GM23338 (cell line): ENCODE data around the gene TDG. TPM values are rescaled to one million over a fixed set of nuclear protein-coding genes. Genes with fewer than 3 reads are reported as not detected.

ENCODE experiments used
- ATAC-seq: fragments of 200-7000 bp; cut with Tn5 transposase; 3 replicates; pipeline ENCODE4 v1.9.1; 2020
- DNase-seq: peaks from one replicate; pipeline ENCODE4 v3.0.0-alpha.2; 2015; ENCODE audit warnings: low spot score
- H2AFZ ChIP-seq: fragments of 200-600 bp; sonication (generic); 2 replicates; pipeline ENCODE4 v1.8.0; 2016; ENCODE audit warnings: antibody characterized with exemption, mild to moderate bottlenecking, moderate library complexity
- H3F3A ChIP-seq: fragments of 200-600 bp; sonication (generic); replicated peaks from 2 replicates; pipeline ENCODE4 v1.8.0; 2017; ENCODE audit warnings: antibody characterized with exemption, mixed run types, low read depth
- H3K27ac ChIP-seq: fragments of 200-600 bp; sonication (generic); 2 replicates; pipeline ENCODE4 v1.6.1; 2016; ENCODE audit warnings: low read depth
- H3K27me3 ChIP-seq: fragments of 200-600 bp; sonication (generic); 2 replicates; pipeline ENCODE4 v1.8.0; 2016; ENCODE audit warnings: mild to moderate bottlenecking, mixed run types, moderate library complexity; ENCODE audit not compliant: insufficient read depth
- H3K36me3 ChIP-seq: fragments of 200-600 bp; sonication (generic); 2 replicates; pipeline ENCODE4 v1.8.0; 2016; ENCODE audit warnings: mild to moderate bottlenecking; ENCODE audit not compliant: insufficient read depth
- H3K4me1 ChIP-seq: fragments of 200-600 bp; sonication (generic); 2 replicates; pipeline ENCODE4 v1.8.0; 2016; ENCODE audit warnings: mild to moderate bottlenecking, moderate library complexity; ENCODE audit not compliant: insufficient read depth
- H3K4me2 ChIP-seq: fragments of 200-600 bp; sonication (generic); 2 replicates; pipeline ENCODE4 v1.7.1; 2017; ENCODE audit warnings: mixed run types
- H3K4me3 ChIP-seq: fragments of 200-600 bp; sonication (generic); 2 replicates; pipeline ENCODE4 v1.6.1; 2016; ENCODE audit warnings: mixed run types
- H3K79me2 ChIP-seq: fragments of 200-600 bp; sonication (generic); replicated peaks from 2 replicates; pipeline ENCODE4 v1.8.0; 2017; ENCODE audit warnings: mild to moderate bottlenecking; ENCODE audit not compliant: insufficient read depth
- H3K9me2 ChIP-seq: fragments of 200-600 bp; sonication (generic); 2 replicates; pipeline ENCODE4 v1.8.0; 2017; ENCODE audit not compliant: insufficient read depth
- H4K20me1 ChIP-seq: fragments of 200-600 bp; sonication (generic); replicated peaks from 2 replicates; pipeline ENCODE4 v1.8.0; 2017; ENCODE audit warnings: mild to moderate bottlenecking; ENCODE audit not compliant: insufficient read depth
- H3K27ac Mint-ChIP-seq: 2 replicates; pipeline ENCODE4 v1.8.0; 2020; ENCODE audit warnings: inconsistent platforms, mild to moderate bottlenecking, moderate library complexity, mixed read lengths
- H3K27me3 Mint-ChIP-seq: 3 replicates; pipeline ENCODE4 v1.8.0; 2022; ENCODE audit warnings: low read depth, mild to moderate bottlenecking, moderate library complexity, mixed read lengths, inconsistent platforms; ENCODE audit not compliant: insufficient read depth, poor library complexity
- H3K36me3 Mint-ChIP-seq: 3 replicates; pipeline ENCODE4 v1.8.0; 2021; ENCODE audit warnings: low read depth, mild to moderate bottlenecking, inconsistent platforms, moderate library complexity, mixed read lengths
- H3K4me1 Mint-ChIP-seq: 3 replicates; pipeline ENCODE4 v1.8.0; 2020; ENCODE audit warnings: mild to moderate bottlenecking, inconsistent platforms, mixed read lengths
- H3K4me3 Mint-ChIP-seq: 3 replicates; pipeline ENCODE4 v1.8.0; 2021; ENCODE audit warnings: moderate library complexity, mild to moderate bottlenecking, inconsistent platforms, mixed read lengths
- H3K9me3 Mint-ChIP-seq: 3 replicates; pipeline ENCODE4 v1.8.0; 2020; ENCODE audit warnings: moderate library complexity, mild to moderate bottlenecking, inconsistent platforms, mixed read lengths
- CREB1 ChIP-seq: fragments of 250-450 bp; sonication (Bioruptor Pico); IDR thresholded peaks from 2 replicates; pipeline ENCODE4 v1.5.0; 2020; ENCODE audit warnings: low read depth, mild to moderate bottlenecking, moderate library complexity
- POLR2AphosphoS5 ChIP-seq: IDR thresholded peaks from 2 replicates; pipeline ENCODE4 v1.6.1; 2016; ENCODE audit warnings: antibody characterized with exemption, low read depth
- polyA plus RNA-seq: library from polyadenylated mRNA; unstranded; fragments of >200 nt; fragmentation: Nextera tagmentation; extraction: Ambion mirVana; gene quantifications from 2 replicates; pipeline ENCODE4 v1.2.1, GENCODE V29; 2016
- total RNA-seq: library from RNA; depleted of rRNA; stranded (reverse); fragments of >200 nt; shearing (Covaris generic); gene quantifications from 2 replicates; pipeline ENCODE4 v1.2.3, GENCODE V29; 2014
- TF ChIP-seq, protein P1 (sequence below): IDR thresholded peaks from 2 replicates; pipeline ENCODE4 v1.6.1; 2016; ENCODE audit warnings: antibody characterized with exemption
- TF ChIP-seq, protein P2 (sequence below): fragments of 250-450 bp; sonication (Bioruptor Pico); IDR thresholded peaks from 2 replicates; pipeline ENCODE4 v1.5.0; 2020; ENCODE audit warnings: mild to moderate bottlenecking, moderate library complexity

TDG gene
- total and polyA plus RNA-seq, 2 experiments from 2014 or later = 57.0 to 66.2 TPM

DNA sequence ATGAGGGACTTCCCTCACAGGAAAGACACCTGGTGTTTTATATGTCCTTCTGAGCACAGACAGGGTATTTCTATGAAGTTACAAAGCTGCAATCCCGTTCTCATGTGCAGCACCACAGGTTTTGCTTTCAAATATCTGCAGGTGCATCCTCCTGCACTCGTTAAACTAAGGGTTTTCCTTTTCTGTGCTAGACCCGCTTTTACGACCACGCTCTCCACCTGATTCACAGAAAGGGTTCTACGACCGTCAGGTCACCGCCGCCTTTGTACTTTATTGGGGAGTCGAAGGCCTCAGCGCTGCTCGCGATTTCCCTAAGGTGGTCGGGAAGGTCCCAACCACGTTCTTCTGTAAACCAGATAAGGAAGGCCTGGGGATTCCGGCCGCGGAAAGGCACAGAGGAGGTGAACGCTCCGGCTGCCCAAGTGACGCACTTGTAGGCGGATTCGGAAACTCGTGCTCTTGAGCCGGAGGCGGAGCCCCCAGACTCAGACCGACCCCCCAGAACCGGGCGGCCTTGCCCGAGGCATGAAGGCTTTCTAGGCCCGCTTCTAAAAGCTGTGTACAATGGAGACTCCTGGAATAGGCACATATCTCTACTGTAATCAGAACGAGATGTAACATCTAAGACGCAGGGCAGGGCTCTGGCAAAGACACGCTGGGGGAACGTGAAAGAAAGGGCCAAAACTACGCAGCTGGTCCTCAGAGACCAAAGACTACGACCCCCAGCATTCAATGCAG lies 36.5 kb upstream of the TDG start:
- Mint-ChIP-seq H3K27ac (peak overlapping the region; percentile 99), H3K4me3 (peak overlapping the region; percentile 86), H3K27me3 (peaks cover 7% of the 10 kb centered on the region), H3K36me3 (peaks cover 28% of the 10 kb centered on the region), H3K9me3 (no peaks in the 10 kb centered on the region), H3K4me1 (peaks cover 18% of the 10 kb centered on the region)
- Histone ChIP-seq H3K27me3 (no peaks in the 10 kb centered on the region), H3K4me1 (peaks cover 13% of the 10 kb centered on the region; the same call in 1 of the 2 replicates), H3K9me2 (no peaks in the 10 kb centered on the region), H3K79me2 (peaks cover 39% of the 10 kb centered on the region), H3F3A (0 out of 2 replicates have a peak, but pooled peaks cover 7% of the 10 kb centered on the region), H3K36me3 (peaks cover 22% of the 10 kb centered on the region), H2AFZ (peak overlapping the region; percentile 86), H4K20me1 (peaks cover 30% of the 10 kb centered on the region), H3K4me3 (peak overlapping the region; percentile 82), H3K27ac (peak overlapping the region; percentile 88), H3K4me2 (peak overlapping the region; percentile 81)
- peak; percentile 93 for DNase-seq
- TF ChIP-seq POLR2AphosphoS5 (peak; percentile 83), CREB1 (CRISPR knock-in tag) (peak; percentile 64)
- TF ChIP-seq, protein P1, sequence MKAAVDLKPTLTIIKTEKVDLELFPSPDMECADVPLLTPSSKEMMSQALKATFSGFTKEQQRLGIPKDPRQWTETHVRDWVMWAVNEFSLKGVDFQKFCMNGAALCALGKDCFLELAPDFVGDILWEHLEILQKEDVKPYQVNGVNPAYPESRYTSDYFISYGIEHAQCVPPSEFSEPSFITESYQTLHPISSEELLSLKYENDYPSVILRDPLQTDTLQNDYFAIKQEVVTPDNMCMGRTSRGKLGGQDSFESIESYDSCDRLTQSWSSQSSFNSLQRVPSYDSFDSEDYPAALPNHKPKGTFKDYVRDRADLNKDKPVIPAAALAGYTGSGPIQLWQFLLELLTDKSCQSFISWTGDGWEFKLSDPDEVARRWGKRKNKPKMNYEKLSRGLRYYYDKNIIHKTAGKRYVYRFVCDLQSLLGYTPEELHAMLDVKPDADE = peak; percentile 94
- TF ChIP-seq, protein P2, sequence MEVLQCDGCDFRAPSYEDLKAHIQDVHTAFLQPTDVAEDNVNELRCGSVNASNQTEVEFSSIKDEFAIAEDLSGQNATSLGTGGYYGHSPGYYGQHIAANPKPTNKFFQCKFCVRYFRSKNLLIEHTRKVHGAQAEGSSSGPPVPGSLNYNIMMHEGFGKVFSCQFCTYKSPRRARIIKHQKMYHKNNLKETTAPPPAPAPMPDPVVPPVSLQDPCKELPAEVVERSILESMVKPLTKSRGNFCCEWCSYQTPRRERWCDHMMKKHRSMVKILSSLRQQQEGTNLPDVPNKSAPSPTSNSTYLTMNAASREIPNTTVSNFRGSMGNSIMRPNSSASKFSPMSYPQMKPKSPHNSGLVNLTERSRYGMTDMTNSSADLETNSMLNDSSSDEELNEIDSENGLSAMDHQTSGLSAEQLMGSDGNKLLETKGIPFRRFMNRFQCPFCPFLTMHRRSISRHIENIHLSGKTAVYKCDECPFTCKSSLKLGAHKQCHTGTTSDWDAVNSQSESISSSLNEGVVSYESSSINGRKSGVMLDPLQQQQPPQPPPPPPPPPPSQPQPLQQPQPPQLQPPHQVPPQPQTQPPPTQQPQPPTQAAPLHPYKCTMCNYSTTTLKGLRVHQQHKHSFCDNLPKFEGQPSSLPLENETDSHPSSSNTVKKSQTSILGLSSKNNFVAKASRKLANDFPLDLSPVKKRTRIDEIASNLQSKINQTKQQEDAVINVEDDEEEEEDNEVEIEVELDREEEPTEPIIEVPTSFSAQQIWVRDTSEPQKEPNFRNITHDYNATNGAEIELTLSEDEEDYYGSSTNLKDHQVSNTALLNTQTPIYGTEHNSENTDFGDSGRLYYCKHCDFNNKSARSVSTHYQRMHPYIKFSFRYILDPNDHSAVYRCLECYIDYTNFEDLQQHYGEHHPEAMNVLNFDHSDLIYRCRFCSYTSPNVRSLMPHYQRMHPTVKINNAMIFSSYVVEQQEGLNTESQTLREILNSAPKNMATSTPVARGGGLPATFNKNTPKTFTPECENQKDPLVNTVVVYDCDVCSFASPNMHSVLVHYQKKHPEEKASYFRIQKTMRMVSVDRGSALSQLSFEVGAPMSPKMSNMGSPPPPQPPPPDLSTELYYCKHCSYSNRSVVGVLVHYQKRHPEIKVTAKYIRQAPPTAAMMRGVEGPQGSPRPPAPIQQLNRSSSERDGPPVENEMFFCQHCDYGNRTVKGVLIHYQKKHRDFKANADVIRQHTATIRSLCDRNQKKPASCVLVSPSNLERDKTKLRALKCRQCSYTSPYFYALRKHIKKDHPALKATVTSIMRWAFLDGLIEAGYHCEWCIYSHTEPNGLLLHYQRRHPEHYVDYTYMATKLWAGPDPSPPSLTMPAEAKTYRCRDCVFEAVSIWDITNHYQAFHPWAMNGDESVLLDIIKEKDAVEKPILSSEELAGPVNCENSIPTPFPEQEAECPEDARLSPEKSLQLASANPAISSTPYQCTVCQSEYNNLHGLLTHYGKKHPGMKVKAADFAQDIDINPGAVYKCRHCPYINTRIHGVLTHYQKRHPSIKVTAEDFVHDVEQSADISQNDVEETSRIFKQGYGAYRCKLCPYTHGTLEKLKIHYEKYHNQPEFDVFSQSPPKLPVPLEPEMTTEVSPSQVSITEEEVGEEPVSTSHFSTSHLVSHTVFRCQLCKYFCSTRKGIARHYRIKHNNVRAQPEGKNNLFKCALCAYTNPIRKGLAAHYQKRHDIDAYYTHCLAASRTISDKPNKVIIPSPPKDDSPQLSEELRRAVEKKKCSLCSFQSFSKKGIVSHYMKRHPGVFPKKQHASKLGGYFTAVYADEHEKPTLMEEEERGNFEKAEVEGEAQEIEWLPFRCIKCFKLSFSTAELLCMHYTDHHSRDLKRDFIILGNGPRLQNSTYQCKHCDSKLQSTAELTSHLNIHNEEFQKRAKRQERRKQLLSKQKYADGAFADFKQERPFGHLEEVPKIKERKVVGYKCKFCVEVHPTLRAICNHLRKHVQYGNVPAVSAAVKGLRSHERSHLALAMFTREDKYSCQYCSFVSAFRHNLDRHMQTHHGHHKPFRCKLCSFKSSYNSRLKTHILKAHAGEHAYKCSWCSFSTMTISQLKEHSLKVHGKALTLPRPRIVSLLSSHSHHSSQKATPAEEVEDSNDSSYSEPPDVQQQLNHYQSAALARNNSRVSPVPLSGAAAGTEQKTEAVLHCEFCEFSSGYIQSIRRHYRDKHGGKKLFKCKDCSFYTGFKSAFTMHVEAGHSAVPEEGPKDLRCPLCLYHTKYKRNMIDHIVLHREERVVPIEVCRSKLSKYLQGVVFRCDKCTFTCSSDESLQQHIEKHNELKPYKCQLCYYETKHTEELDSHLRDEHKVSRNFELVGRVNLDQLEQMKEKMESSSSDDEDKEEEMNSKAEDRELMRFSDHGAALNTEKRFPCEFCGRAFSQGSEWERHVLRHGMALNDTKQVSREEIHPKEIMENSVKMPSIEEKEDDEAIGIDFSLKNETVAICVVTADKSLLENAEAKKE (CRISPR knock-in tag) = no peak
- ATAC-seq = peak; percentile 66
